Measurements from ENCODE around the gene KIF18A. TPM values are rescaled to one million over a fixed set of nuclear protein-coding genes. Genes with fewer than 3 reads are reported as not detected.
"Not testable (repeated sequence)": the region's sequence is repeated elsewhere in the genome, so short reads cannot be mapped to it uniquely, and the experiment has no call there.

Gene KIF18A
- total RNA-seq, 1 experiment from 2014 or later: 20.6 TPM

DNA sequence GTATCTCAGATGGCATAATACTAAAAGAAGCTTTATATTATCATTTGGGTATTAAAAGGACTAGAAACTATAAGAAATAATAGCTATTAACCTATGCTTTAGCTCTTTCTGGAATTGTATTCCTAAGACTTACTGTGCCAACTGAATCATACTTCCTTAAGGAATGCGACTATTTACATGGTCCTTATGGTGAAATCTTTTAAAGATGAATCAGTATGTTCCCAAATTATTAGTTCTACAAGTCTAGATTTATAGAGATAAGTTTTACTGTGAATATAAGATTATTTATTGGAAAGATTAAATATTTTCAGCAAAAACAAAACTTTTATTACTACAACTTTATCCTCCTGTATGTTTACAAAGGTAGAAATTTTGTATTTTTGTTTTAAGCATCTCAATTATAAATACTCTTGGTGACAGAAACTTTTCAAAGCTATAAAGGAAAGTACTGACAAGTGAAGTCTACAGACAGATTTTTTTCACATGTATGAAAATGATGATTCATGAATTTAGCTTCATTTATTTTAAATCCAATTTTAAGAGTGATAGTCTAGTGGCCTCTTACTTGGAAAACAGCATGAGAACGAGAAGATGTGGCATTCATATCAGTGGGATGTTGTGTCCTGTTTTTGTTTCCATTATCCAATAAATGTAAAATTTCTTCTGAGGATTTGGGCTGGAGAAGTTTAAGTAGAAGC, 17.8 kb downstream of the KIF18A start:
- Mint-ChIP-seq H3K36me3 (peaks cover 7% of the 10 kb centered on the region), H3K9me3 (no peaks in the 10 kb centered on the region), H3K27ac (no peak overlapping the region), H3K4me1 (no peaks in the 10 kb centered on the region), H3K4me3 (no peak overlapping the region), H3K27me3 (ENCODE audit: low read depth) (no peaks in the 10 kb centered on the region)
- ChIA-PET POLR2A (no interaction called here), CTCF (interaction anchor here (1.8 kb wide), 1 partner anchor 391 kb away, joined by 5 read pairs; no protein-coding TSS in a partner anchor)
- TF ChIP-seq GABPB1 (CRISPR knock-in tag; IDR thresholded peaks at IDR 0.05): no peak
- no peak for TF ChIP-seq CBFB (CRISPR knock-in tag; IDR thresholded peaks at IDR 0.05; ENCODE audit: low read depth)
- no peak for TF ChIP-seq NFE2L1 (CRISPR knock-in tag; IDR thresholded peaks at IDR 0.05)
- no peak for TF ChIP-seq NFATC4 (CRISPR knock-in tag; IDR thresholded peaks at IDR 0.05)
- TF ChIP-seq SP1 (CRISPR knock-in tag; conservative IDR thresholded peaks at IDR 0.05): no peak
- TF ChIP-seq ZNF121 (CRISPR knock-in tag; IDR thresholded peaks at IDR 0.05): no peak
- TF ChIP-seq, protein P1, sequence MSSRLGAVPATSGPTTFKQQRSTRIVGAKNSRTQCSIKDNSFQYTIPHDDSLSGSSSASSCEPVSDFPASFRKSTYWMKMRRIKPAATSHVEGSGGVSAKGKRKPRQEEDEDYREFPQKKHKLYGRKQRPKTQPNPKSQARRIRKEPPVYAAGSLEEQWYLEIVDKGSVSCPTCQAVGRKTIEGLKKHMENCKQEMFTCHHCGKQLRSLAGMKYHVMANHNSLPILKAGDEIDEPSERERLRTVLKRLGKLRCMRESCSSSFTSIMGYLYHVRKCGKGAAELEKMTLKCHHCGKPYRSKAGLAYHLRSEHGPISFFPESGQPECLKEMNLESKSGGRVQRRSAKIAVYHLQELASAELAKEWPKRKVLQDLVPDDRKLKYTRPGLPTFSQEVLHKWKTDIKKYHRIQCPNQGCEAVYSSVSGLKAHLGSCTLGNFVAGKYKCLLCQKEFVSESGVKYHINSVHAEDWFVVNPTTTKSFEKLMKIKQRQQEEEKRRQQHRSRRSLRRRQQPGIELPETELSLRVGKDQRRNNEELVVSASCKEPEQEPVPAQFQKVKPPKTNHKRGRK (CRISPR knock-in tag; IDR thresholded peaks at IDR 0.05; ENCODE audit: borderline replicate concordance): no peak
- TF ChIP-seq TP53 (CRISPR knock-in tag; IDR thresholded peaks at IDR 0.05): no peak
- no peak for TF ChIP-seq KAT7 (CRISPR knock-in tag; IDR thresholded peaks at IDR 0.05; ENCODE audit: borderline replicate concordance)
- no peak for TF ChIP-seq TCF7 (CRISPR knock-in tag; IDR thresholded peaks at IDR 0.05; ENCODE audit: low read depth)
- ATAC-seq (no peak), DNase-seq (ENCODE audit: low spot score) (no peak)

DNA sequence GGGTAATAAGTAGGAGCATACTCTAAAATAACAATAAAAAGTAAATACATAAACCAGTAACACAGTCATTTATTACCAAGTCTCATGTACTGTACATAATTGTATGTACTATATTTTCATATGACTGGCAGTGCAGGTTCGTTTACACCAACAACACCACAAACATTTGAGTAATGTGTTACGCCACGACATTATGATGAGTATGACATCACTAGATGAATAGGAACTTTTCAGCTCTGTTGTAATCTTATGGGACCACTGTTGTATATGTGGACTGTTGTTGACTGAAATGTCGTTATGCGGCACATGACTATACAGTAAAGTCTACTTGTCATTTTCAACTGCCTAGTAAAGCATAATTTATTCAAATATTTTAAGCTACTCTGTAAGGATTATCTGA, 18.6 kb downstream of the KIF18A start:
- H3K27ac Mint-ChIP-seq: no peak overlapping the region
- peaks cover 9% of the 10 kb centered on the region for H3K36me3 Mint-ChIP-seq
- H3K27me3 Mint-ChIP-seq (ENCODE audit: low read depth): no peaks in the 10 kb centered on the region
- DNase-seq (ENCODE audit: low spot score): no peak
- ChIA-PET POLR2A (no interaction called here), CTCF (interaction anchor here (1.8 kb wide), 1 partner anchor 391 kb away, joined by 5 read pairs; no protein-coding TSS in a partner anchor)
- no peak for ATAC-seq
- H3K9me3 Mint-ChIP-seq: no peaks in the 10 kb centered on the region
- H3K4me1 Mint-ChIP-seq: no peaks in the 10 kb centered on the region
- no peak overlapping the region for H3K4me3 Mint-ChIP-seq
- TF ChIP-seq ZNF425 (CRISPR knock-in tag; conservative IDR thresholded peaks at IDR 0.05): no peak

GRCh38 chr11:28087693-28088092, 20.3 kb downstream of the KIF18A start:
- H3K9me3 Mint-ChIP-seq; H3K4me3 Mint-ChIP-seq; CTCF ChIA-PET; H3K27ac Mint-ChIP-seq; POLR2A ChIA-PET; DNase-seq (ENCODE audit: low spot score); H3K27me3 Mint-ChIP-seq (ENCODE audit: low read depth); H3K4me1 Mint-ChIP-seq; ATAC-seq; H3K36me3 Mint-ChIP-seq: not testable (repeated sequence)

DNA sequence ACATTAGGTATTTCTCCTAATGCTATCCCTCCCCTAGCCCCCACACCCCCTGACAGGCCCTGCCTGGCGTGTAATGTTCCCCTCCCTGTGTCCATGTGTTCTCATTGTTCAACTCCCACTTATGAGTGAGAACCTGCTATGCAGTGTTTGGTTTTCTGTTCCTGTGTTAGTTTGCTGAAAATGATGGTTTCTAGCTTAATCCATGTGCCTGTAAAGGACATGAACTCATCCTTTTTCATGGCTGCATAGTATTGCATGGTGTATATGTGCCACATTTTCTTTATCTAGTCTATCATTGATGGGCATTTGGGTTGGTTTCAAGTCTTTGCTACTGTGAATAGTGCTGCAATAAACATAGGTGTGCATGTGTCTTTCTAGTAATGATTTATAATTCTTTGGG, 20.8 kb downstream of the KIF18A start:
- H3K27me3 Mint-ChIP-seq (ENCODE audit: low read depth); CTCF ChIA-PET; ATAC-seq; H3K9me3 Mint-ChIP-seq; H3K27ac Mint-ChIP-seq; H3K4me1 Mint-ChIP-seq; H3K4me3 Mint-ChIP-seq; DNase-seq (ENCODE audit: low spot score); POLR2A ChIA-PET: not testable (repeated sequence)
- H3K36me3 Mint-ChIP-seq: peaks cover 11% of the 10 kb centered on the region

GRCh38 chr11:28086569-28086968, 21.4 kb downstream of the KIF18A start:
- peaks cover 17% of the 10 kb centered on the region for H3K36me3 Mint-ChIP-seq
- H3K27me3 Mint-ChIP-seq (ENCODE audit: low read depth): no peaks in the 10 kb centered on the region
- H3K27ac Mint-ChIP-seq: no peak overlapping the region
- H3K4me1 Mint-ChIP-seq: no peaks in the 10 kb centered on the region
- TF ChIP-seq FOXK1 (CRISPR knock-in tag; IDR thresholded peaks at IDR 0.05) (no peak), FOXP1 (CRISPR knock-in tag; IDR thresholded peaks at IDR 0.05; ENCODE audit: borderline replicate concordance) (no peak), NFYB (CRISPR knock-in tag; conservative IDR thresholded peaks at IDR 0.05; ENCODE audit: low read depth) (no peak), PREB (CRISPR knock-in tag; IDR thresholded peaks at IDR 0.05; ENCODE audit: borderline replicate concordance) (no peak), ZBTB21 (CRISPR knock-in tag; IDR thresholded peaks at IDR 0.05; ENCODE audit: borderline replicate concordance) (no peak), ZNF423 (CRISPR knock-in tag; IDR thresholded peaks at IDR 0.05) (no peak), IRF2 (CRISPR knock-in tag; IDR thresholded peaks at IDR 0.05; ENCODE audit: borderline replicate concordance, low read depth) (no peak)
- POLR2A ChIA-PET: no interaction called here
- CTCF ChIA-PET: no interaction called here
- no peak for ATAC-seq
- no peak for DNase-seq (ENCODE audit: low spot score)
- no peak overlapping the region for H3K4me3 Mint-ChIP-seq
- no peaks in the 10 kb centered on the region for H3K9me3 Mint-ChIP-seq
